Hematopoietic multipotent progenitor cell (in vitro differentiated cells): Measurements from ENCODE around the gene IQCH. TPM values are rescaled to one million over a fixed set of nuclear protein-coding genes. Genes with fewer than 3 reads are reported as not detected.
A peak's percentile ranks its signal among the peaks of the same experiment; 100 is the strongest.
"Not testable (repeated sequence)": the region's sequence is repeated elsewhere in the genome, so short reads cannot be mapped to it uniquely, and the experiment has no call there.

Experiments
- DNase-seq, 3 donors: peaks; one replicate each; pipeline ENCODE4 v3.0.0-alpha.2; 2011 to 2015; ENCODE audit warnings: low read depth in 2 of 3, low spot score in 2 of 3
- total RNA-seq: library from RNA; depleted of rRNA; stranded (reverse); fragments of >200 nt; gene quantifications from one replicate; pipeline ENCODE4 v1.2.3, GENCODE V29; 2012

Gene IQCH
- total RNA-seq, 1 donor, result 2.7 TPM

- no peak for DNase-seq
Measured at GRCh38 chr15:67349634-67350033, 95.0 kb downstream of the IQCH start.

- DNase-seq, result no peak
Measured at GRCh38 chr15:67350042-67350441, 95.5 kb downstream of the IQCH start.

- no peak for DNase-seq
Measured at GRCh38 chr15:67358391-67358790, 103.8 kb downstream of the IQCH start.

- no peak for DNase-seq
Measured at GRCh38 chr15:67358812-67359211, 104.2 kb downstream of the IQCH start.

GRCh38 chr15:67359431-67360079, 105.0 kb downstream of the IQCH start:
- no peak for DNase-seq

DNA sequence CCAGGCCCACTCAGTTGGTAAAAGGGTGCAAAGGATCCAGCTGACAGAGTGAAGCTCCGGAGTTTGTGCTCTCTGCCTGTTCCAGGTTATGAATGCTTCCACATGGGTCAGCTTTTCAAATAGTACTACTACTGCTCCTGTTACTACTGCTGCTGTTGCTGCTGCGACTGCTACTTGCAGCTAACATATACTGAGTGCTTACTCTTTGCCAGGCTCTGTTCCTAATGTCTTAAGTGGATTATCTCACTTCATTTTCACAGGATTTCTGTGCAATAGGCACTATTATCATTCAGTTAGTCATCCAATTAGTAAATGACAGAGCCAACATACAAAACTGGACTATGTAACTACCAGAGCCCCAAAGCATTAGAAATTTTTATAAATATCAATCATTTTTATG, 106.5 kb downstream of the IQCH start:
- no peak for DNase-seq

GRCh38 chr15:67363712-67364111, 109.1 kb downstream of the IQCH start:
- not testable (repeated sequence) for DNase-seq

DNA sequence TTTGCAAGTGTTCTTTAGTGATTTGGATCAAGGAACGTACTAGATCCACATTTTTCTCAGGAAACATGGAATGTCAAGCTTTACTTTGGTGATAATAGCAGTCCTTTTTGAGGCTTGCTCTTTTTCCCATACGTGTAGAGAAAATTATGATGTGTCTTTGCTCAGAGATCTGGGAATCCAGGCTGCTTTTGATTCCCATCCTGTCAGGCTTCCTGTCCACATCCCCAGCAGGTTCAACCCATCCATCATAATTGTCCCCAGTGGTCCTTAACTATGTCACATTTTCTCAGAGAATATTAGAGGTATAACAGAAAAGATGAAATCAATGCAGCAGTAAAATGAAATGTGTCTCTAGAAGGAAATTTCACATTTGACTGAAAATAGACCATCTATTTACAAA, 111.4 kb downstream of the IQCH start:
- DNase-seq, result no peak

- DNase-seq, result no peak
Measured at GRCh38 chr15:67366904-67367303, 112.3 kb downstream of the IQCH start.

- DNase-seq, result no peak
Measured at GRCh38 chr15:67369359-67369998, 114.9 kb downstream of the IQCH start.

DNA sequence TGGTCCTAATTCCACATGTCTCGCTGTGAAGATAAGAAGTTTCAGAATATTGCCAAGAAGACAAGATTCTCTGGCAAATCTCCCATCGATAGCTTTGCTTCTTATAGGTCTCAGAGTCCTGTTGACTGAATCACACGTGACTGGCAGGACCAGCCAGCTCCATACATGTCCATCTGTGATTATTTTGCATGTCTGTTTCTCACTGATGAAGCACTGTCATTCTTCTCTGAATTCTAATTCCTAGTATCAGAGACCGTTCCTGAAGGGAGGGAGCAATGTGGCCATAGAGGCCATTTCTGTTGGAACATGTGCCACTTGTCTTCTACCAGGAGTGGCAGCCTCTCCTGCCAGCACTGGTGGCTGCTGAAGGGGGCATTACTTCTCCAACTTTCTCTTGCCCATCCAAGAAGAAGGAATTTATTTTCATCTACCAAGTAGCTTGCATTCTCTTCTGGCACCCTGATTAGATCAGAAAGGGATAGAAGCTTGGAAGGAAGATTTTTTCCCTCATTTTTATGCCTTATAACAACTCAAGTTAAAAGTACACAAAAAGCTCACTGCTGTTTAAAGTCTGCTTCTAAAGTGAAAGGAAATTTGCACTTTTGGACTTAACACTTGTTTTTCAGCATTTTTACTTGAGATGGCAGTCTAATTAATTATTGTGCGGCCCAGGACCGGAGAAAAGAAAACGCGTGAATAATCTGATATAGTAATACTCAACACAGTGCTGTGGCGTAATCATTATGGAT, 115.8 kb downstream of the IQCH start:
- no peak for DNase-seq

DNA sequence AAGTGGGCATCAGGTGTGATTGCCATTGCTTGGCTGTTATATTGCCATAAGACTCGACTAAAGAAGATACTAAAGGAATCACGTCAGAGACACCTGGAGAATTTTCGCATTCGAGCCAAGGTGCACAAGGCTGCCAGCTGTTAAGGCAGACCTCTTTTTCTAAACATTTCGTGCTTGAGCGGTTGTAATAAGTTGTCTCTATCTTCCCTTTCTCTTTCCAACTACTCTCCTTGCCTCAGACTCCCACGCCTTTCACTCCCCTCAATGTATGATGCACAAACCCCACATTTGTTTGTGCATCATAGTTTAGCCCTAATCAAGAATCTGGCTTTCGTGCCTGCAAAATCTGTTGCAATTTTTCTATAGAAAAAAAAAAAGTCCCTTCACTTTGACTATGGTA, 118.0 kb downstream of the IQCH start:
- no peak for DNase-seq

- no peak for DNase-seq
Measured at GRCh38 chr15:67372986-67373675, 118.5 kb downstream of the IQCH start.

- no peak for DNase-seq
Measured at GRCh38 chr15:67373971-67374370, 119.4 kb downstream of the IQCH start.

DNA sequence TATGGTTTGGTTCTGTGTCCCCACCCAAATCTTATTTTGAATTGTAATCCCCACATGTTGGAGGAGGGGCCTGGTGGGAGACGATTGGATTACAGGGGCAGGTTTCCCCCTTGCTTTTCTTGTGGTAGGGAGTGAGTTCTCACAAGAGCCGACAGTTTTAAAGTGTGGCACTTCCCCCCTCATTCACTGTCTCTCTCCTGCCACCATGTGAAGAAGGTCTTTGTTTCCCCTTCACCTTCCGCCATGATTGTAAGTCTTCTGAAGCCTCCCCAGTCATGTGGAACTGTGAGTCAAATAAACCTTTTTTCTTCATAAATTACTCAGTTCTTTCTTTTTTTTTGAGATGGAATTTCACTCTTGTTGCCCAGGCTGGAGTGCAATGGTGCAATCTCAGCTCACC, 124.9 kb downstream of the IQCH start:
- no peak for DNase-seq

DNA sequence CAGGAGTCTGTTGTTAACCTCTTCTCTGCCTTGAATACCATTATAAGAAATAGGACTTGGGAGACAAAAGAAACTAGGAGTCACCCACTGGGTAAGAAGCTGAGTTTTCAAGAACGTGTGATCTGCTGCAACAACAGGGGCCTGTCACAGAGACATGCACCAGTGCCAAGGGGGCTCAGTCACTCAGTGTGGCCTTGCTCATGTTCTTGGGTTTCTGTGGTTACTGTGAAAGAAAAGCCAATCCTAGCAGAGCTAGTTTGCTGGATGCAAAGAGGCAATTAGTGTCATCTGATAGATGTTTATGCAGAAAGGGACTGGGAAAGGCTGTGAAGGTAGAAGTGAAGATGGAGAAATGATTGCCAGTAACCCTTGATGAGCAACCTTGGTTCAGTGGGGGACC, 126.3 kb downstream of the IQCH start:
- no peak for DNase-seq

DNA sequence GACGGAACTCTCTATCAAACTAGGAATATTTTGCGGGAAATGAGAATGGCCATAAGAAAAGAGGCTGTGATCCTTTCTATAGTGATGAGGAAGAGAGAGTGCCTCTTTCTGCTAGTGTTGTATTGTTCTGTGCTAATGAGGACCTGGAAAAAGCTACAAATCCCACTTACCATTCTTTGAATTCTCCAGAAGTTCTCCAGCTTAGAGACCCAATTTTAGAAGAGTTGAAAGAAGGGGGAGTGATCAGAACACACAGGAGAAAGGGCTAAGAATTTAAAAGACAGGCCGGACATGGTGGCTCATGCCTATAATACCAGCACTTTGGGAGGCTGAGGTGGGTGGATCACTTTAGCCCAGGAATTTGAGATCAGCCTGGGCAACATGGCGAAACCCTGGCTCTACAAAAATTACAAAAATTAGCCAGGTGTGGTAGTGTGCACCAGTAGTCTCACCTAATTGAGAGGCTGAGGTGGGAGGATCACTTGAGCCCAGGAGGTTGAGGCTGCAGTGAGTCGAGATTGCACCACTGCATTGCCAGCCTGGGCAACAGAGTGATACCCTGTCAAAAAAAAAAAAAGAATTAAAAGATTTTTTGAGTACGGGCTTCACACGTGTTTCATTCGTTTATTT, 126.9 kb downstream of the IQCH start:
- DNase-seq, result no peak

DNA sequence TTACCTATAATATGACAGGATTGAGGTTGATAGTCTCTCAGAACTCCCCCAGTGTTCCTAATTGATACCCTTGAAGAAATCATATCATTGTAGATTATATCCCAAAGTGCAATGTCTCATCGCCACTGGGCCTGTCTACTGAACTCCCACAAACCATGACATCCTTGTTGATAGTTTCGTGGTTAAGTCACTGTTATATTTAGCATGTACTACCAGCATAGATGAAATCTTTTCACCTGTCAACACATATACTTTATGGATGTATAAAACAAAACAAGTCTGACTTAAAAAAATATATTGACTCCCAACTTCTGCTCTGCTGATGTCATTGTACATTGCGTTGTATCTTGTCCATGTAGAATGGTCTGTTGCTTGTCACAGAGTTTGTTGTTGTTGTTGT, 128.1 kb downstream of the IQCH start:
- no peak for DNase-seq

DNA sequence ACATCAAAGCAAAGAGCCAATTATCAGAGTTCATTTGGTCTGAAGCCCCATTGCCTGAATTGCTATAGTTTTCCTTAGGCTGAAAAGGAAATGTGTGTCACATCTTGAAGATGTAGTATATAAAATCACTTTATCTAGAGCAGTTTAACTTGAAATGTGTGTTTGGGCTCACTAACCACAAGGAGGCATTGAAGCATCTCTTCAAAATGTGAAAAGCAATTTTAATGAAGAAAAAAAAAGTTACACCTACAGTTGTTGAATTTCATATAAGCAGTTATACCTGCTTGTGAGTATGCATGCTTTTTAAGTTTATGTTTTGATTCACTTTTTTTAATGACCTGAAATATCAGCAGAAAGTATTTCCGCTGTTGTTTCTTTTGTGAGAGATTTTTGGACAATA, 129.3 kb downstream of the IQCH start:
- DNase-seq, result peak in 1 of 3 donors; percentile 25

DNA sequence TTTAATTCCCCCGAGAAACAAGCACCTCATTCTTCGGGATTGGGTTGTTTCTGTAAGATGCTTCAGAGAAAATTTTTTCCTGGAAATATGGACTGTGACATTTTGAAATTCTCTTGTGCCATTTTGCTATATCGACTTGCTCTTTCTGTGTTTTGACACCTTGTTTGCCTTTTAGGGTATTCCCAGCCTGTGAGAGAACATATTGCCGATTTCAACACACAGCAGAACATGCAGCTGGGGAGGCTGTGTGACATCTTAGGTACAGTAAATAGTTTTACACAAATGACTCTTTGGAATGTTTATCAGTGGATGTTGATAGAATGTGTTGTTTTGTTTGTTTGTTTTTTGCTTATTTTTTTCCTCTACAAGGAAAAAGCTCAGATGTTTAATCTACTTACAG, 130.2 kb downstream of the IQCH start:
- DNase-seq, result no peak

DNA sequence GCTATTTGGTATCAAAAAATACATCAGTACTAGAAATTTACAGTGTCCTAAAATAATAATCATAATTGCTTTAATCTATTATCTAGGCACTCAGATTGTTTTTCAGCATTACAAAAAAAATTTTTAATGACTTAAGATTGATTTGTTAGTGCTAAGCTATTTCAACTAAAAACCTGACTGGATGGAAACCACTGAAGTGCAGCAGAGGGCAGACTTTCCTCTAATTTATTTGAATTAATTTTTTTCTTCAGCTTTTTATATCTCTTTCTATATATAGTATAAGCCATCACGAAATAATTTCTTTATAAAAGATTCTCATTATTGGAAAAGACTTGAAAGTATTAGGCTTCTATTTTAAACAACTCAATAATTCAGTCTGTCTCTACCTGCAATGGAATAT, 131.4 kb downstream of the IQCH start:
- DNase-seq, result no peak
